CD14-positive monocyte (primary cell): Measurements from ENCODE around the gene CLDN5. TPM values are rescaled to one million over a fixed set of nuclear protein-coding genes. Genes with fewer than 3 reads are reported as not detected.

Experiments
- DNase-seq, 3 donors: peaks; one replicate each; pipeline ENCODE4 v3.0.0-alpha.2; 2011 to 2022
- H2AFZ ChIP-seq: 2 replicates; pipeline ENCODE4 v1.6.0; 2012; ENCODE audit warnings: mild to moderate bottlenecking, low read depth, low read length, inconsistent platforms; ENCODE audit not compliant: insufficient read depth, poor library complexity, severe bottlenecking
- H3K27ac ChIP-seq, 2 donors: 1 replicate in 1 of 2; 2 replicates in 1 of 2; pipeline ENCODE4 v1.5.1; 2012 to 2013; ENCODE audit warnings: low read length in 2 of 2, control low read depth in 1 of 2, inconsistent platforms in 1 of 2, low read depth in 1 of 2, mild to moderate bottlenecking in 1 of 2
- H3K27me3 ChIP-seq, 2 donors: one replicate each; pipeline versions ENCODE4 v1.6.0 to v1.6.1; 2011 to 2013; ENCODE audit warnings: low read length in 2 of 2; ENCODE audit not compliant: control insufficient read depth in 2 of 2, insufficient read depth in 2 of 2
- H3K36me3 ChIP-seq, 2 donors: replicated peaks in 1 of 2; 1 replicate in 1 of 2; 2 replicates in 1 of 2; pipeline versions ENCODE4 v1.5.1 to v1.6.1; 2012 to 2013; ENCODE audit warnings: low read length in 2 of 2, control low read depth in 1 of 2, inconsistent platforms in 1 of 2, mild to moderate bottlenecking in 1 of 2; ENCODE audit not compliant: insufficient read depth in 2 of 2, control insufficient read depth in 1 of 2
- H3K4me1 ChIP-seq, 2 donors: 1 replicate in 1 of 2; 2 replicates in 1 of 2; pipeline versions ENCODE4 v1.5.1 to v1.6.1; 2012 to 2013; ENCODE audit warnings: low read length in 2 of 2, control low read depth in 1 of 2, inconsistent platforms in 1 of 2, mild to moderate bottlenecking in 1 of 2, moderate library complexity in 1 of 2; ENCODE audit not compliant: insufficient read depth in 2 of 2, control insufficient read depth in 1 of 2
- H3K4me2 ChIP-seq: replicated peaks from 2 replicates; pipeline ENCODE3; 2012; ENCODE audit warnings: low read length, moderate library complexity, mild to moderate bottlenecking; ENCODE audit not compliant: poor library complexity, severe bottlenecking; ENCODE audit errors: extremely low read depth
- H3K4me3 ChIP-seq, 3 experiments: fragments of 200-600 bp in 1 of 3; sonication (generic) in 1 of 3; replicated peaks in 1 of 3; 1 replicate in 2 of 3; 2 replicates in 1 of 3; pipeline ENCODE4 v1.5.1; 2011 to 2013; ENCODE audit warnings: low read length in 3 of 3, mild to moderate bottlenecking in 3 of 3, control low read depth in 2 of 3, low read depth in 2 of 3, inconsistent platforms in 1 of 3, moderate library complexity in 1 of 3
- H3K79me2 ChIP-seq: 2 replicates; pipeline ENCODE4 v1.6.0; 2012; ENCODE audit warnings: mild to moderate bottlenecking, control low read depth, inconsistent platforms, low read length, moderate library complexity; ENCODE audit not compliant: insufficient read depth
- H3K9ac ChIP-seq: 2 replicates; pipeline ENCODE4 v1.6.0; 2017; ENCODE audit warnings: low read length, mild to moderate bottlenecking; ENCODE audit not compliant: insufficient read depth, poor library complexity, severe bottlenecking
- H3K9me3 ChIP-seq, 2 donors: replicated peaks in 1 of 2; 1 replicate in 1 of 2; 2 replicates in 1 of 2; pipeline versions ENCODE4 v1.5.1 to v1.6.1; 2012 to 2013; ENCODE audit warnings: low read length in 2 of 2, control low read depth in 1 of 2; ENCODE audit not compliant: control insufficient read depth in 1 of 2, insufficient read depth in 1 of 2
- H4K20me1 ChIP-seq: 2 replicates; pipeline ENCODE4 v1.6.0; 2012; ENCODE audit warnings: mild to moderate bottlenecking, low read length, control low read depth, moderate library complexity; ENCODE audit not compliant: insufficient read depth
- H3K27ac Mint-ChIP-seq, 7 donors: one replicate each; pipeline ENCODE4 v1.8.0; 2020; ENCODE audit warnings: mild to moderate bottlenecking in 7 of 7, mixed read lengths in 7 of 7, moderate library complexity in 6 of 7, inconsistent platforms in 2 of 7
- H3K27me3 Mint-ChIP-seq, 3 donors: one replicate each; pipeline ENCODE4 v1.8.0; 2021 to 2022; ENCODE audit warnings: low read depth in 3 of 3, mild to moderate bottlenecking in 3 of 3, mixed read lengths in 3 of 3, moderate library complexity in 3 of 3, inconsistent platforms in 1 of 3
- H3K36me3 Mint-ChIP-seq, 2 donors: one replicate each; pipeline ENCODE4 v1.8.0; 2020; ENCODE audit warnings: mixed read lengths in 2 of 2, inconsistent platforms in 1 of 2, mild to moderate bottlenecking in 1 of 2
- H3K4me1 Mint-ChIP-seq: one replicate; pipeline ENCODE4 v1.8.0; 2020; ENCODE audit warnings: mild to moderate bottlenecking, mixed read lengths
- H3K4me3 Mint-ChIP-seq, 2 donors: one replicate each; pipeline ENCODE4 v1.8.0; 2020; ENCODE audit warnings: mild to moderate bottlenecking in 2 of 2, mixed read lengths in 2 of 2, moderate library complexity in 1 of 2
- H3K9me3 Mint-ChIP-seq, 7 donors: one replicate each; pipeline ENCODE4 v1.8.0; 2020 to 2022; ENCODE audit warnings: mixed read lengths in 7 of 7, mild to moderate bottlenecking in 6 of 7, moderate library complexity in 6 of 7, inconsistent platforms in 2 of 7
- WGBS: methylation state at CpG from one replicate; pipeline ENCODE4 v1.1.5; 2013; ENCODE audit warnings: missing lambda C conversion rate; ENCODE audit not compliant: insufficient coverage; 5-methylcytosine and 5-hydroxymethylcytosine counted together
- intact Hi-C, 2 donors: fragments of 100-400 bp; cut with micrococcal nuclease; formaldehyde crosslinking; loops; one replicate each; pipeline versions ENCODE4 v1.15.0 to v1.15.1; 2023
- polyA plus RNA-seq, 3 donors: library from polyadenylated mRNA; depleted of rRNA in 1 of 3; unstranded in 2 of 3; stranded (reverse) in 1 of 3; fragments of 300-500 nt in 2 of 3; fragments of >200 nt in 1 of 3; fragmentation: Illumina TruSeq in 2 of 3; gene quantifications; 1 replicate in 2 of 3; 2 replicates in 1 of 3; pipeline ENCODE4 v1.2.3, GENCODE V29; 2012 to 2021
- TF ChIP-seq, protein P1 (sequence below): fragments of 200-600 bp; IDR thresholded peaks from one replicate; pipeline ENCODE4 v1.8.0; 2022; ENCODE audit warnings: antibody characterized with exemption, mild to moderate bottlenecking

The CLDN5 gene
- polyA plus RNA-seq, 3 donors: 0.05 to 0.35 (median 0.27) TPM

- WGBS: no CpG with 5 or more reads among the region's 2 CpGs
- TF ChIP-seq, protein P1, sequence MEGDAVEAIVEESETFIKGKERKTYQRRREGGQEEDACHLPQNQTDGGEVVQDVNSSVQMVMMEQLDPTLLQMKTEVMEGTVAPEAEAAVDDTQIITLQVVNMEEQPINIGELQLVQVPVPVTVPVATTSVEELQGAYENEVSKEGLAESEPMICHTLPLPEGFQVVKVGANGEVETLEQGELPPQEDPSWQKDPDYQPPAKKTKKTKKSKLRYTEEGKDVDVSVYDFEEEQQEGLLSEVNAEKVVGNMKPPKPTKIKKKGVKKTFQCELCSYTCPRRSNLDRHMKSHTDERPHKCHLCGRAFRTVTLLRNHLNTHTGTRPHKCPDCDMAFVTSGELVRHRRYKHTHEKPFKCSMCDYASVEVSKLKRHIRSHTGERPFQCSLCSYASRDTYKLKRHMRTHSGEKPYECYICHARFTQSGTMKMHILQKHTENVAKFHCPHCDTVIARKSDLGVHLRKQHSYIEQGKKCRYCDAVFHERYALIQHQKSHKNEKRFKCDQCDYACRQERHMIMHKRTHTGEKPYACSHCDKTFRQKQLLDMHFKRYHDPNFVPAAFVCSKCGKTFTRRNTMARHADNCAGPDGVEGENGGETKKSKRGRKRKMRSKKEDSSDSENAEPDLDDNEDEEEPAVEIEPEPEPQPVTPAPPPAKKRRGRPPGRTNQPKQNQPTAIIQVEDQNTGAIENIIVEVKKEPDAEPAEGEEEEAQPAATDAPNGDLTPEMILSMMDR: no peak
- H3K27me3 Mint-ChIP-seq: peaks cover 4 to 8% (median 6%) of the 10 kb centered on the region in 3 donors
Measured at GRCh38 chr22:19553201-19553600, 29.0 kb upstream of the CLDN5 start.

DNA sequence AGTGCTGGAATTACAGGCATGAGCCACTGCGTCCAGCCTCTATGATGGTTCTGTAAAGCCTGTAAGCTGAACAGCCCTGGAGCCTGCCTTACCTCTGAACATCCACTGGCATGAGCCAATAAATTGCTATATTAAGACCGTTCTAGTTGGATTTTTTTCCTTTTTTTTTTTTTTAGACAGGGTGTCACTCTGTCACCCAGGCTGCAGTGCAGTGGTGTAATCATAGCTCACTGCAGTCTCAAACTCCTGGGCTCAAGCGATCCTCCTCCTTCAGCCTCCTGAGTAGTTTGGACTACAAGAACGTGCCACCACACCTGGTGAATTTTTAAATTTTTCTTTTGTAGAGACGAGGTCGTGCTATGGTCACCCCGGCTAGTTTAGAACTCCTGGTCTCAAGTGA is 26.2 kb upstream of the CLDN5 start:
- WGBS: 92% methylated on average over 7 of the region's 7 CpGs
- Histone ChIP-seq H4K20me1 (no peaks in the 10 kb centered on the region), H3K36me3 (no peaks in the 10 kb centered on the region), H3K9me3 (peaks cover 0 to 8% of the 10 kb centered on the region in 2 donors), H3K4me1 (no peaks in the 10 kb centered on the region), H3K27ac (no peak overlapping the region), H3K4me2 (no peak overlapping the region), H3K27me3 (no peaks in the 10 kb centered on the region), H3K9ac (no peak overlapping the region), H3K79me2 (no peaks in the 10 kb centered on the region), H2AFZ (no peak overlapping the region), H3K4me3 (no peak overlapping the region)
- intact Hi-C loops: no loop called here
- Mint-ChIP-seq H3K4me3 (no peak overlapping the region), H3K27ac (no peak overlapping the region), H3K4me1 (peaks cover 8% of the 10 kb centered on the region), H3K27me3 (peaks cover 5 to 8% (median 7%) of the 10 kb centered on the region in 3 donors), H3K9me3 (peaks cover 0 to 17% (median 13%) of the 10 kb centered on the region in 7 donors), H3K36me3 (no peaks in the 10 kb centered on the region)
- no peak for DNase-seq
- TF ChIP-seq, protein P1: no peak

More at GRCh38 chr22:19553201-19553600, 29.0 kb upstream of the CLDN5 start:
- Mint-ChIP-seq H3K4me3 (no peak overlapping the region), H3K27ac (no peak overlapping the region), H3K9me3 (peaks cover 0 to 17% (median 13%) of the 10 kb centered on the region in 7 donors), H3K36me3 (no peaks in the 10 kb centered on the region), H3K4me1 (no peaks in the 10 kb centered on the region)
- H3K9me3 ChIP-seq: peaks cover 0 to 8% of the 10 kb centered on the region in 2 donors
- H3K27ac ChIP-seq: no peak overlapping the region
- DNase-seq: no peak
- no peak overlapping the region for H3K4me3 ChIP-seq
- intact Hi-C loops: no loop called here
- H3K36me3 ChIP-seq: no peaks in the 10 kb centered on the region
- H2AFZ ChIP-seq: no peak overlapping the region
- H3K9ac ChIP-seq: no peak overlapping the region
- no peaks in the 10 kb centered on the region for H3K79me2 ChIP-seq
- no peaks in the 10 kb centered on the region for H3K27me3 ChIP-seq
- no peak overlapping the region for H3K4me2 ChIP-seq
- no peaks in the 10 kb centered on the region for H4K20me1 ChIP-seq
- no peaks in the 10 kb centered on the region for H3K4me1 ChIP-seq
